ENCODE data around the gene TUBGCP4.

TUBGCP4 gene

DNA sequence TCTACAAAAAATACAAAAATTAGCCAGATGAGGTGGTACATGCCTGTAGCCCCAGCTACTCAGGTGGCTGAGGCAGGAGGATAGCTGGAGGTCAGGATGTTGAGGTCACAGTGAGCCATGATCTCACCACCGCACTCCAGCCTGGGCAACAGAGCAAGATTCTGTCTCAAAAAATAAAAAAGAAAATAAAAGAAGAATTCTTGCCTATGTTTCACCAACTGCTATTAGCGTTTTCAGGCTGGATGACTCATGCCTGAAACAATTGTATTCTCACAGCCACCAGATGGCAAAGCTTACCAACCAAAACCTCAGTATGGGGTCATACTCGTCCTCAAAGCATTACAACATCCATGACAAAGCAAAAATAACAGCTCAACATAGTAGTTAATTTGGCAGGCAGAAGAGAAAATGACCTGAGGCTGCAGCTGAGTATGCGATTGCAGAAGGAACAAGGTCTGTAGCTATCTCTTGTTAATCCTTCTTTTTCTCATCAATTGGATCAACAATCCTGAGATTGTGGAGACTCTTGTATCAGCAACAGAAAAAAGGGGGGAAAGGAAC lies 69.9 kb downstream of the TUBGCP4 start (continued):
- TF ChIP-seq, protein P1, sequence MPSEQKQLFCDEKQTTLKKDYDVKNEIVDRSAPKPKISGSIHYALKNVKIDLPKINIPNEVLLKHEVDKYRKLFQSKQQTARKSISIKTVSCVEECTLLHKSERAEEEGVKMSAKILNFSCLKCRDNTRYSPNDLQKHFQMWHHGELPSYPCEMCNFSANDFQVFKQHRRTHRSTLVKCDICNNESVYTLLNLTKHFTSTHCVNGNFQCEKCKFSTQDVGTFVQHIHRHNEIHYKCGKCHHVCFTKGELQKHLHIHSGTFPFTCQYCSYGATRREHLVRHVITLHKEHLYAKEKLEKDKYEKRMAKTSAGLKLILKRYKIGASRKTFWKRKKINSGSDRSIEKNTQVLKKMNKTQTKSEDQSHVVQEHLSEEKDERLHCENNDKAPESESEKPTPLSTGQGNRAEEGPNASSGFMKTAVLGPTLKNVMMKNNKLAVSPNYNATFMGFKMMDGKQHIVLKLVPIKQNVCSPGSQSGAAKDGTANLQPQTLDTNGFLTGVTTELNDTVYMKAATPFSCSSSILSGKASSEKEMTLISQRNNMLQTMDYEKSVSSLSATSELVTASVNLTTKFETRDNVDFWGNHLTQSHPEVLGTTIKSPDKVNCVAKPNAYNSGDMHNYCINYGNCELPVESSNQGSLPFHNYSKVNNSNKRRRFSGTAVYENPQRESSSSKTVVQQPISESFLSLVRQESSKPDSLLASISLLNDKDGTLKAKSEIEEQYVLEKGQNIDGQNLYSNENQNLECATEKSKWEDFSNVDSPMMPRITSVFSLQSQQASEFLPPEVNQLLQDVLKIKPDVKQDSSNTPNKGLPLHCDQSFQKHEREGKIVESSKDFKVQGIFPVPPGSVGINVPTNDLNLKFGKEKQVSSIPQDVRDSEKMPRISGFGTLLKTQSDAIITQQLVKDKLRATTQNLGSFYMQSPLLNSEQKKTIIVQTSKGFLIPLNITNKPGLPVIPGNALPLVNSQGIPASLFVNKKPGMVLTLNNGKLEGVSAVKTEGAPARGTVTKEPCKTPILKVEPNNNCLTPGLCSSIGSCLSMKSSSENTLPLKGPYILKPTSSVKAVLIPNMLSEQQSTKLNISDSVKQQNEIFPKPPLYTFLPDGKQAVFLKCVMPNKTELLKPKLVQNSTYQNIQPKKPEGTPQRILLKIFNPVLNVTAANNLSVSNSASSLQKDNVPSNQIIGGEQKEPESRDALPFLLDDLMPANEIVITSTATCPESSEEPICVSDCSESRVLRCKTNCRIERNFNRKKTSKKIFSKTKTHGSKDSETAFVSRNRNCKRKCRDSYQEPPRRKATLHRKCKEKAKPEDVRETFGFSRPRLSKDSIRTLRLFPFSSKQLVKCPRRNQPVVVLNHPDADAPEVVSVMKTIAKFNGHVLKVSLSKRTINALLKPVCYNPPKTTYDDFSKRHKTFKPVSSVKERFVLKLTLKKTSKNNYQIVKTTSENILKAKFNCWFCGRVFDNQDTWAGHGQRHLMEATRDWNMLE (tag by site-specific recombination; conservative IDR thresholded peaks at IDR 0.05; ENCODE audit: low read depth) = no peak
- TF ChIP-seq ZNF791 (tag by site-specific recombination; IDR thresholded peaks at IDR 0.05) = no peak
- TF ChIP-seq ZNF366 (tag by site-specific recombination; conservative IDR thresholded peaks at IDR 0.05) = peak; percentile 78
- TF ChIP-seq ZSCAN30 (tag by site-specific recombination; IDR thresholded peaks at IDR 0.05) = peak; percentile 26; the same call in 1 of the 2 replicates
- peak; percentile 22; the same call in 1 of the 2 replicates for TF ChIP-seq PRDM6 (tag by site-specific recombination; IDR thresholded peaks at IDR 0.05)
- peak; percentile 85 for TF ChIP-seq ZBTB17 (tag by site-specific recombination; IDR thresholded peaks at IDR 0.05)
- no peak for TF ChIP-seq ZNF510 (tag by site-specific recombination; IDR thresholded peaks at IDR 0.05; ENCODE audit: insufficient replicate concordance)
- TF ChIP-seq ZNF660 (tag by site-specific recombination; IDR thresholded peaks at IDR 0.05) = peak; percentile 91
- TF ChIP-seq ZNF341 (tag by site-specific recombination; IDR thresholded peaks at IDR 0.05; ENCODE audit: low read depth) = no peak
- peak; percentile 39; the same call in 1 of the 2 replicates for TF ChIP-seq ZNF664 (tag by site-specific recombination; IDR thresholded peaks at IDR 0.05)
- TF ChIP-seq ZNF621 (tag by site-specific recombination; IDR thresholded peaks at IDR 0.05) = no peak
- peak; percentile 82 for TF ChIP-seq SP7 (tag by site-specific recombination; IDR thresholded peaks at IDR 0.05)
- no peak for TF ChIP-seq ZNF571 (tag by site-specific recombination; IDR thresholded peaks at IDR 0.05)
- TF ChIP-seq ZNF202 (tag by site-specific recombination; IDR thresholded peaks at IDR 0.05; ENCODE audit: borderline replicate concordance) = no peak
- TF ChIP-seq SALL2 (tag by site-specific recombination; IDR thresholded peaks at IDR 0.05; ENCODE audit: borderline replicate concordance) = no peak
- TF ChIP-seq ZEB2 (tag by site-specific recombination; IDR thresholded peaks at IDR 0.05) = peak; percentile 83
- TF ChIP-seq, protein P2, sequence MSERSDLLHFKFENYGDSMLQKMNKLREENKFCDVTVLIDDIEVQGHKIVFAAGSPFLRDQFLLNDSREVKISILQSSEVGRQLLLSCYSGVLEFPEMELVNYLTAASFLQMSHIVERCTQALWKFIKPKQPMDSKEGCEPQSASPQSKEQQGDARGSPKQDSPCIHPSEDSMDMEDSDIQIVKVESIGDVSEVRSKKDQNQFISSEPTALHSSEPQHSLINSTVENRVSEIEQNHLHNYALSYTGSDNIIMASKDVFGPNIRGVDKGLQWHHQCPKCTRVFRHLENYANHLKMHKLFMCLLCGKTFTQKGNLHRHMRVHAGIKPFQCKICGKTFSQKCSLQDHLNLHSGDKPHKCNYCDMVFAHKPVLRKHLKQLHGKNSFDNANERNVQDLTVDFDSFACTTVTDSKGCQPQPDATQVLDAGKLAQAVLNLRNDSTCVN (tag by site-specific recombination; optimal IDR thresholded peaks at IDR 0.05) = no peak
- peak; percentile 52; the same call in 1 of the 2 replicates for TF ChIP-seq ZNF324 (tag by site-specific recombination; IDR thresholded peaks at IDR 0.05)
- TF ChIP-seq ZNF112 (tag by site-specific recombination; IDR thresholded peaks at IDR 0.05) = no peak
- TF ChIP-seq ZNF654 (tag by site-specific recombination; IDR thresholded peaks at IDR 0.05; ENCODE audit: low read depth) = peak; percentile 89

Measured in HEK293 (cell line).